Keratinocyte (primary cell): ENCODE data around the gene SH3PXD2A. TPM values are rescaled to one million over a fixed set of nuclear protein-coding genes. Genes with fewer than 3 reads are reported as not detected.

Experiments
- DNase-seq: peaks from one replicate; pipeline ENCODE4 v3.0.0-alpha.2; 2011; ENCODE audit warnings: low read depth, missing footprints, low spot score
- FAIRE-seq: peaks from 2 replicates; lab custom pipeline; 2011; peaks lifted over from hg19 to GRCh38; lab: Jason Lieb, UNC
- H2AFZ ChIP-seq: 2 replicates; pipeline ENCODE4 v1.6.0; 2012; ENCODE audit warnings: low read length, control low read depth, inconsistent platforms; ENCODE audit not compliant: control insufficient read depth
- H3K27ac ChIP-seq: 2 replicates; pipeline ENCODE4 v1.5.1; 2011; ENCODE audit warnings: low read length; ENCODE audit not compliant: control insufficient read depth, insufficient read depth
- H3K27me3 ChIP-seq: 3 replicates; pipeline ENCODE4 v1.6.0; 2011; ENCODE audit warnings: low read length; ENCODE audit not compliant: control insufficient read depth, insufficient read depth; ENCODE audit errors: extremely low read depth
- H3K36me3 ChIP-seq, 2 experiments: 2 replicates in 1 of 2; 3 replicates in 1 of 2; pipeline ENCODE4 v1.5.1; 2011; ENCODE audit warnings: low read length in 2 of 2, mild to moderate bottlenecking in 1 of 2; ENCODE audit not compliant: control insufficient read depth in 2 of 2, insufficient read depth in 2 of 2; ENCODE audit errors: extremely low read depth in 1 of 2
- H3K4me1 ChIP-seq: 3 replicates; pipeline ENCODE4 v1.5.1; 2011; ENCODE audit warnings: low read length; ENCODE audit not compliant: control insufficient read depth, insufficient read depth; ENCODE audit errors: extremely low read depth
- H3K4me2 ChIP-seq: 3 replicates; pipeline ENCODE4 v1.6.0; 2011; ENCODE audit warnings: low read depth, low read length; ENCODE audit not compliant: control insufficient read depth, insufficient read depth; ENCODE audit errors: extremely low read depth
- H3K4me3 ChIP-seq, 3 experiments: fragments of 200-600 bp in 1 of 3; sonication (generic) in 1 of 3; 2 replicates in 2 of 3; 3 replicates in 1 of 3; pipeline ENCODE4 v1.5.1; 2011 to 2016; ENCODE audit warnings: low read length in 3 of 3, mild to moderate bottlenecking in 3 of 3, control low read depth in 2 of 3, inconsistent platforms in 1 of 3, low read depth in 1 of 3, mixed read lengths in 1 of 3, mixed run types in 1 of 3, moderate library complexity in 1 of 3; ENCODE audit not compliant: control insufficient read depth in 2 of 3, insufficient read depth in 2 of 3; ENCODE audit errors: extremely low read depth in 1 of 3
- H3K79me2 ChIP-seq: 2 replicates; pipeline ENCODE4 v1.6.0; 2012; ENCODE audit warnings: low read length; ENCODE audit not compliant: control insufficient read depth, insufficient read depth
- H3K9ac ChIP-seq: 3 replicates; pipeline ENCODE4 v1.6.0; 2011; ENCODE audit warnings: low read length; ENCODE audit not compliant: control insufficient read depth, insufficient read depth; ENCODE audit errors: extremely low read depth
- H3K9me1 ChIP-seq: 3 replicates; pipeline ENCODE4 v1.6.0; 2011; ENCODE audit warnings: low read length; ENCODE audit not compliant: control insufficient read depth, insufficient read depth; ENCODE audit errors: extremely low read depth
- H3K9me3 ChIP-seq: 2 replicates; pipeline ENCODE4 v1.5.1; 2012; ENCODE audit warnings: low read depth, low read length; ENCODE audit not compliant: control insufficient read depth
- H4K20me1 ChIP-seq: 3 replicates; pipeline ENCODE4 v1.6.0; 2011; ENCODE audit warnings: low read length; ENCODE audit not compliant: control insufficient read depth, insufficient read depth; ENCODE audit errors: extremely low read depth
- EZH2 ChIP-seq: IDR thresholded peaks from one replicate; pipeline ENCODE4 v1.6.1; 2012; ENCODE audit warnings: inconsistent platforms, mild to moderate bottlenecking, low read length, moderate library complexity
- dilution Hi-C: fragments of 300-500 bp; cut with MboI; formaldehyde crosslinking; loops from one replicate; pipeline ENCODE4 v1.7.0; 2020; ENCODE audit warnings: low sequenced_read_pairs; ENCODE audit not compliant: extremely low pct_ligation_motif_present
- polyA plus RNA-seq, 5 experiments: library from polyadenylated mRNA; depleted of rRNA in 3 of 5; stranded (reverse) in 3 of 5; stranded (forward) in 1 of 5; unstranded in 1 of 5; fragments of >200 nt; gene quantifications; 1 replicate in 1 of 5; 2 replicates in 3 of 5; 3 replicates in 1 of 5; pipeline versions ENCODE4 v1.2.1 to v1.2.3, GENCODE V29; 2011 to 2012; ENCODE audit warnings: missing spikeins in 2 of 5, low read depth in 1 of 5, low replicate concordance in 1 of 5
- TF ChIP-seq, protein P1 (sequence below), 3 experiments: IDR thresholded peaks in 1 of 3; conservative IDR thresholded peaks in 1 of 3; optimal IDR thresholded peaks in 1 of 3; 2 replicates in 2 of 3; 3 replicates in 1 of 3; pipeline versions ENCODE3 to v1.5.1; 2011; ENCODE audit warnings: low read length in 3 of 3, mild to moderate bottlenecking in 3 of 3, moderate library complexity in 2 of 3, control low read depth in 1 of 3, inconsistent platforms in 1 of 3; ENCODE audit not compliant: insufficient read depth in 2 of 3; ENCODE audit errors: extremely low read depth in 1 of 3

SH3PXD2A gene
- polyA plus RNA-seq, 1 donor (not counting 4 experiments of a cell fraction or from before 2014, with no cell fraction given) = 33.9 TPM

DNA sequence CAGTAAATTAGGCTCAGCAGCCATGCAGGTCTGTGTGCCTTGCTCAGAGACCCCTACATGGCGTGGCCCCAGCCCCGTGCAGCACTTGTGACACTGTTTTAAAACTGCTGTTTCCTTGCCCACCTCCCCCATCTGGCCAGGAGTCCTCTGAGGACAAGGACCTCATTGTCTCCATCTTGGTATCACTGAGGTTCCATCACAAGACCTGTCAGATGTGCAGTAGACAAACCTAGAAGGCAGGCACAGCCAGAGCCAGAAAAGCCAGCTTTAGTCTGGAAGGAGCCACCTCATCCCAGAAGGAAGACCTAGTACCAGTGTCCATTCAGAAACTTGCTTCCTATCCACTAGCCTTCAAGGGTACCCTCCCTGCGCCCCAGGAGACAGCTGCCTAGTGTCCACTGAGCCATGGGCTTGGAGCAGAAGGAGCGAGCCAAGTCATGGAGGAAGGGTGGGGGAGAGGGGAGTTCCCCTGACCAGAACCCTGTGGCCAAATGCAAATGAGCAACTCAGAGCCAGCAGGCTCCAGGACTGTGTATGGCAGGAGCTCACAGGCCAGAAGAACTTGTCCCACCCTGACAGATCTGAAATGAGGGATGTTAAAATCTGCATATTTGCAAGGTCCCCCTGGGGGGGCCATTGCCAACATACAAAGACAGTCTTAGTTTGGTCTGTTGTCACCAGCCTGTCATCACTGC, 176.1 kb downstream of the SH3PXD2A start:
- Histone ChIP-seq H3K4me1 (peaks cover 36% of the 10 kb centered on the region), H3K9ac (no peak overlapping the region)

DNA sequence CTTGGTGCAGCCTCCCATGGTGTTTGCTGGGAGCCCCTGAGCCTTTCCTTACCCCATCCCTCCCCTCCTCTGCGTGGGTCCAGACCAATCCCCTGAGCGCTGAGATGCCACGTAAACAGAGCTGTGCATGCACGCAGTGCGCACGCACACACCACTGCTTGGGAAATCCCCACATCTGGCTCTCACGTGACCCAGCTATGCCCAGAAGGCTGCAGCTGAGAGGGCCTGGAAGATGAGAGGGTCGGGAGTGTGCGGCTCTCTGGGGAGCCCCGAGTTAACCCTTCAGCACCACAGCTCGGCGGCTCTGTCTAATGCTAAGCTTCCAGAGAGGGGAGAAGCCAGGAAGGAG, 177.2 kb downstream of the SH3PXD2A start:
- Histone ChIP-seq H4K20me1 (peaks cover 6% of the 10 kb centered on the region), H3K9me1 (peaks cover 12% of the 10 kb centered on the region), H3K9me3 (no peaks in the 10 kb centered on the region), H2AFZ (no peak overlapping the region), H3K36me3 (peaks cover 23 to 45% of the 10 kb centered on the region in 2 experiments), H3K4me1 (peaks cover 36% of the 10 kb centered on the region), H3K27ac (peak overlapping the region; percentile 75), H3K27me3 (no peaks in the 10 kb centered on the region), H3K9ac (peak overlapping the region; percentile 52), H3K4me3 (no peak overlapping the region), H3K79me2 (peaks cover 51% of the 10 kb centered on the region), H3K4me2 (no peak overlapping the region)
- peak; percentile 36 for FAIRE-seq
- TF ChIP-seq, protein P1, sequence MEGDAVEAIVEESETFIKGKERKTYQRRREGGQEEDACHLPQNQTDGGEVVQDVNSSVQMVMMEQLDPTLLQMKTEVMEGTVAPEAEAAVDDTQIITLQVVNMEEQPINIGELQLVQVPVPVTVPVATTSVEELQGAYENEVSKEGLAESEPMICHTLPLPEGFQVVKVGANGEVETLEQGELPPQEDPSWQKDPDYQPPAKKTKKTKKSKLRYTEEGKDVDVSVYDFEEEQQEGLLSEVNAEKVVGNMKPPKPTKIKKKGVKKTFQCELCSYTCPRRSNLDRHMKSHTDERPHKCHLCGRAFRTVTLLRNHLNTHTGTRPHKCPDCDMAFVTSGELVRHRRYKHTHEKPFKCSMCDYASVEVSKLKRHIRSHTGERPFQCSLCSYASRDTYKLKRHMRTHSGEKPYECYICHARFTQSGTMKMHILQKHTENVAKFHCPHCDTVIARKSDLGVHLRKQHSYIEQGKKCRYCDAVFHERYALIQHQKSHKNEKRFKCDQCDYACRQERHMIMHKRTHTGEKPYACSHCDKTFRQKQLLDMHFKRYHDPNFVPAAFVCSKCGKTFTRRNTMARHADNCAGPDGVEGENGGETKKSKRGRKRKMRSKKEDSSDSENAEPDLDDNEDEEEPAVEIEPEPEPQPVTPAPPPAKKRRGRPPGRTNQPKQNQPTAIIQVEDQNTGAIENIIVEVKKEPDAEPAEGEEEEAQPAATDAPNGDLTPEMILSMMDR (optimal IDR thresholded peaks at IDR 0.05 in 1 of 3, IDR thresholded peaks at IDR 0.05 in 1 of 3, conservative IDR thresholded peaks at IDR 0.05 in 1 of 3; ENCODE audit: extremely low read depth in 1 of 3, insufficient read depth in 2 of 3, low read length in 3 of 3) = no peak
- TF ChIP-seq EZH2 = no peak
- DNase-seq = no peak
- dilution Hi-C loops = no loop called here

More for the DNA sequence above, 176.1 kb downstream of the SH3PXD2A start:
- peaks cover 12% of the 10 kb centered on the region for H3K9me1 ChIP-seq
- peaks cover 6% of the 10 kb centered on the region for H4K20me1 ChIP-seq
- H3K79me2 ChIP-seq = peaks cover 53% of the 10 kb centered on the region
- DNase-seq (no peak), FAIRE-seq (no peak)
- H2AFZ ChIP-seq = no peak overlapping the region
- peaks cover 19 to 41% of the 10 kb centered on the region in 2 experiments for H3K36me3 ChIP-seq
- H3K4me2 ChIP-seq = no peak overlapping the region
- dilution Hi-C loops = no loop called here
- no peaks in the 10 kb centered on the region for H3K27me3 ChIP-seq
- TF ChIP-seq EZH2 = no peak
- TF ChIP-seq, protein P1 (optimal IDR thresholded peaks at IDR 0.05 in 1 of 3, IDR thresholded peaks at IDR 0.05 in 1 of 3, conservative IDR thresholded peaks at IDR 0.05 in 1 of 3; ENCODE audit: extremely low read depth in 1 of 3, insufficient read depth in 2 of 3, low read length in 3 of 3) = no peak
- no peak overlapping the region for H3K4me3 ChIP-seq
- H3K27ac ChIP-seq = peak overlapping the region; percentile 75
- H3K9me3 ChIP-seq = no peaks in the 10 kb centered on the region
